Right lobe of liver (tissue), 6 donors: ENCODE results near the gene LELP1. TPM values are rescaled to one million over a fixed set of nuclear protein-coding genes. Genes with fewer than 3 reads are reported as not detected.
A peak's percentile ranks its signal among the peaks of the same experiment; 100 is the strongest.
"Not testable (repeated sequence)": the region's sequence is repeated elsewhere in the genome, so short reads cannot be mapped to it uniquely, and the experiment has no call there.

Experiments used
- ATAC-seq, 4 donors: fragments of 200-7000 bp; cut with Tn5 transposase; one replicate each; pipeline ENCODE4 v1.9.1; 2020; ENCODE audit warnings: mild to moderate bottlenecking in 4 of 4, moderate library complexity in 4 of 4
- DNase-seq, 3 donors: peaks; one replicate each; pipeline ENCODE4 v3.0.0-alpha.2; 2020
- H3K27ac ChIP-seq, 3 donors: fragments of 200-600 bp; one replicate each; pipeline ENCODE4 v1.8.0; 2022
- H3K27me3 ChIP-seq, 2 donors: fragments of 200-600 bp; one replicate each; pipeline ENCODE4 v1.8.0; 2022
- H3K36me3 ChIP-seq, 4 donors: fragments of 200-600 bp; sonication (generic) in 1 of 4; one replicate each; pipeline versions ENCODE4 v1.5.1 to v1.8.0; 2017 to 2022; ENCODE audit warnings: control low read depth in 1 of 4
- H3K4me1 ChIP-seq, 4 donors: fragments of 200-600 bp; sonication (generic) in 1 of 4; one replicate each; pipeline versions ENCODE4 v1.5.1 to v1.8.0; 2017 to 2022; ENCODE audit warnings: control low read depth in 1 of 4
- H3K4me3 ChIP-seq, 3 donors: fragments of 200-600 bp; one replicate each; pipeline ENCODE4 v1.8.0; 2022
- H3K9me3 ChIP-seq, 4 donors: fragments of 200-600 bp; sonication (generic) in 1 of 4; one replicate each; pipeline versions ENCODE4 v1.5.1 to v1.8.0; 2017 to 2022; ENCODE audit warnings: control low read depth in 1 of 4
- POLR2A ChIP-seq: fragments of 450-650 bp; IDR thresholded peaks from one replicate; pipeline ENCODE4 v1.6.1; 2017; ENCODE audit warnings: antibody characterized with exemption, mild to moderate bottlenecking
- WGBS: methylation state at CpG from one replicate; pipeline ENCODE4 v1.1.6; 2018; ENCODE audit warnings: low coverage, low lambda C conversion rate; ENCODE audit not compliant: insufficient coverage; ENCODE audit errors: missing lambda C conversion rate; 5-methylcytosine and 5-hydroxymethylcytosine counted together
- intact Hi-C, 2 donors: fragments of 100-400 bp; cut with DNase I; formaldehyde crosslinking; loops; one replicate each; pipeline versions ENCODE4 v1.11.2 to v1.14.1; 2022
- total RNA-seq, 6 experiments: library from RNA; depleted of rRNA in 2 of 6; stranded (reverse); fragments of >200 nt in 2 of 6; fragmentation: NEBNext Ultra II Directional in 3 of 6; extraction: Animal tissue kit (Norgen Biotek cat#: 25700) in 3 of 6; gene quantifications; one replicate each; pipeline versions ENCODE4 v1.1.0 to v1.2.4, GENCODE V29; 2016 to 2023
- TF ChIP-seq, protein P1 (sequence below), 4 donors: fragments of 200-600 bp in 3 of 4; fragments of 450-650 bp in 1 of 4; IDR thresholded peaks; one replicate each; pipeline versions ENCODE4 v1.5.1 to v1.8.0; 2016 to 2022; ENCODE audit warnings: antibody characterized with exemption in 4 of 4, mild to moderate bottlenecking in 2 of 4
- donor health status: DM: no; HTN: yes; CAD: no.
- donor health status: DM: no; HTN: no; CAD: no.
- donor health status: DM: no; HTN: no; CAD: no.
- donor health status: DM: no; HTN: yes; CAD: no.
- donor health status: DM: no; HTN: yes; CAD: no.

The LELP1 gene
- total RNA-seq, 6 experiments from 2014 or later: not detected

GRCh38 chr1:153223040-153223891 is 20.0 kb downstream of the LELP1 start:
- H3K36me3 ChIP-seq, H3K4me3 ChIP-seq, H3K27ac ChIP-seq, intact Hi-C loops, H3K9me3 ChIP-seq, H3K27me3 ChIP-seq, H3K4me1 ChIP-seq: not testable (repeated sequence)
- 31% methylated on average over 16 of the region's 16 CpGs for WGBS
- DNase-seq (peak; percentile 59 to 75 (median 68)), ATAC-seq (peak; percentile 93 to 98 (median 96))
- TF ChIP-seq, protein P1, sequence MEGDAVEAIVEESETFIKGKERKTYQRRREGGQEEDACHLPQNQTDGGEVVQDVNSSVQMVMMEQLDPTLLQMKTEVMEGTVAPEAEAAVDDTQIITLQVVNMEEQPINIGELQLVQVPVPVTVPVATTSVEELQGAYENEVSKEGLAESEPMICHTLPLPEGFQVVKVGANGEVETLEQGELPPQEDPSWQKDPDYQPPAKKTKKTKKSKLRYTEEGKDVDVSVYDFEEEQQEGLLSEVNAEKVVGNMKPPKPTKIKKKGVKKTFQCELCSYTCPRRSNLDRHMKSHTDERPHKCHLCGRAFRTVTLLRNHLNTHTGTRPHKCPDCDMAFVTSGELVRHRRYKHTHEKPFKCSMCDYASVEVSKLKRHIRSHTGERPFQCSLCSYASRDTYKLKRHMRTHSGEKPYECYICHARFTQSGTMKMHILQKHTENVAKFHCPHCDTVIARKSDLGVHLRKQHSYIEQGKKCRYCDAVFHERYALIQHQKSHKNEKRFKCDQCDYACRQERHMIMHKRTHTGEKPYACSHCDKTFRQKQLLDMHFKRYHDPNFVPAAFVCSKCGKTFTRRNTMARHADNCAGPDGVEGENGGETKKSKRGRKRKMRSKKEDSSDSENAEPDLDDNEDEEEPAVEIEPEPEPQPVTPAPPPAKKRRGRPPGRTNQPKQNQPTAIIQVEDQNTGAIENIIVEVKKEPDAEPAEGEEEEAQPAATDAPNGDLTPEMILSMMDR (IDR thresholded peaks at IDR 0.05): peak; percentile 58 to 78 (median 70)

DNA sequence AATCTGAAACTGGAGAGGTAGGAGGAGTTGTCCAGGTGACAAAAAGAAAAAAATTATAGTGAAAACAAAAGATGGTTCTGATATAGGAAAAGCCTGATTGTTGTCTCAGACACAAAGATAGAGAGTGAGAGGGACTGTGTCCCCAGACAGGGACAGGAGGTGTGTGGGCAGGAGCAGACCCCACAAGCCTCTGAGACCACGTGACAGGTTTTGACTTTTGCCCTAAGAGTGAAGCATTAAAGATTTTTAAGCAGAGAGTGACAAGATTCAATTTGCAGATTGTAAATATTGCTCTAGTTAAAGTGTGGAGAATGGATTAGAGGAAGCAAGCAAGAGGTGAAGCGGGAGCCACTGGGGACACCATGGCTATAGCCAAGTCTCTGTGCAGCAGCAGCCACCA is 24.6 kb downstream of the LELP1 start:
- H3K4me1 ChIP-seq: no peaks in the 10 kb centered on the region
- no peak overlapping the region for H3K4me3 ChIP-seq
- no peak for TF ChIP-seq POLR2A
- TF ChIP-seq, protein P1 (IDR thresholded peaks at IDR 0.05): no peak
- H3K36me3 ChIP-seq: no peaks in the 10 kb centered on the region
- H3K9me3 ChIP-seq: no peaks in the 10 kb centered on the region
- no peak overlapping the region for H3K27ac ChIP-seq
- no peaks in the 10 kb centered on the region for H3K27me3 ChIP-seq
- DNase-seq: no peak
- WGBS: 55% methylated on average over 2 of the region's 2 CpGs
- intact Hi-C loops: no loop called here
- no peak for ATAC-seq

GRCh38 chr1:153228491-153228890 is 25.3 kb downstream of the LELP1 start:
- no peak for TF ChIP-seq POLR2A
- TF ChIP-seq, protein P1 (IDR thresholded peaks at IDR 0.05): no peak

DNA sequence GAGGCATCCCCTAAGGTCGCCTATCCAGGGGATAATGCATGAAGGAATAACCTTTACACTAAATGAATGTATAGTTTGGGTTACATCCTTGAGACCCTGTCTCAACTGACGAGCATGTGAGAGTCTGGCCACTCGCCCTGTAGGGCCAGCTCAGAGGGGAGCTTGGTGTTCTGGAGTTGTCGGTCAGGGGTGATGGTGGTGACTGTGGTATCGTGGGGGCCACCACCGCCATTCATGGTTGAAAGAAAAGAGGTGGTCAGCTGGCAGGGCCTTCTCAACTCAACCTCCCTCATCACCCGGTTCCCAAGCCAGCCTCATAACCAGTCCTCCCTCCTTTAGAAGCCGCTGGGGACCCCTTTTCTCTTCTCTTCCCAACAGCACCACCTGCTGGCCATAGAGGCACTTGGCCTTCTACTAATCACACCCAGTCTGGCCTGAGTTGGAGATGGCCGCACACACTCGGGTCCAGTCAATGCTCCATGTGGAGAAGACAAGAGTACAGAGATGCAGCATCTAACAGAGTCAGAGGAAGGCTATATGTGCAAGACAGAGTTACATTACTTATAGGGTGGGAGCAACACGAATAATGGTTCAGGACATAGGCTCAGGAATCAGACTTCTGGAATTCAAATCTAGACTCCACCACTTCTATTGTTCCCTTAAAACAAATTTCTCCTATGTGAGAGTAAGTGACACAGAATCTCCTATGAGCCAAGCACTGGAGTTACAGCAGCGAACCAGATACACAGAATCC is 26.0 kb downstream of the LELP1 start:
- DNase-seq, H3K9me3 ChIP-seq, H3K4me1 ChIP-seq, H3K36me3 ChIP-seq, intact Hi-C loops, H3K4me3 ChIP-seq, H3K27me3 ChIP-seq, H3K27ac ChIP-seq: not testable (repeated sequence)
- ATAC-seq: peak; percentile 62 to 84 (median 69)
- WGBS: 32% methylated on average over 10 of the region's 12 CpGs
- TF ChIP-seq, protein P1 (IDR thresholded peaks at IDR 0.05): peak in 3 of 4 donors; percentile 33 to 47 (median 38)

More at GRCh38 chr1:153228491-153228890, 25.3 kb downstream of the LELP1 start:
- Histone ChIP-seq H3K4me1 (no peaks in the 10 kb centered on the region), H3K27me3 (no peaks in the 10 kb centered on the region), H3K4me3 (no peak overlapping the region), H3K27ac (no peak overlapping the region), H3K36me3 (no peaks in the 10 kb centered on the region), H3K9me3 (no peaks in the 10 kb centered on the region)
- 62% methylated on average over 1 of the region's 1 CpG for WGBS
- intact Hi-C loops: no loop called here
- ATAC-seq (no peak), DNase-seq (no peak)
